Central memory CD4-positive, alpha-beta T cell (primary cell): Measurements from ENCODE around the gene DTX3L.
"Not testable (repeated sequence)": the region's sequence is repeated elsewhere in the genome, so short reads cannot be mapped to it uniquely, and the experiment has no call there.

ENCODE experiments used
- DNase-seq: peaks from one replicate; pipeline ENCODE4 v3.0.0; 2022

DTX3L gene

DNA sequence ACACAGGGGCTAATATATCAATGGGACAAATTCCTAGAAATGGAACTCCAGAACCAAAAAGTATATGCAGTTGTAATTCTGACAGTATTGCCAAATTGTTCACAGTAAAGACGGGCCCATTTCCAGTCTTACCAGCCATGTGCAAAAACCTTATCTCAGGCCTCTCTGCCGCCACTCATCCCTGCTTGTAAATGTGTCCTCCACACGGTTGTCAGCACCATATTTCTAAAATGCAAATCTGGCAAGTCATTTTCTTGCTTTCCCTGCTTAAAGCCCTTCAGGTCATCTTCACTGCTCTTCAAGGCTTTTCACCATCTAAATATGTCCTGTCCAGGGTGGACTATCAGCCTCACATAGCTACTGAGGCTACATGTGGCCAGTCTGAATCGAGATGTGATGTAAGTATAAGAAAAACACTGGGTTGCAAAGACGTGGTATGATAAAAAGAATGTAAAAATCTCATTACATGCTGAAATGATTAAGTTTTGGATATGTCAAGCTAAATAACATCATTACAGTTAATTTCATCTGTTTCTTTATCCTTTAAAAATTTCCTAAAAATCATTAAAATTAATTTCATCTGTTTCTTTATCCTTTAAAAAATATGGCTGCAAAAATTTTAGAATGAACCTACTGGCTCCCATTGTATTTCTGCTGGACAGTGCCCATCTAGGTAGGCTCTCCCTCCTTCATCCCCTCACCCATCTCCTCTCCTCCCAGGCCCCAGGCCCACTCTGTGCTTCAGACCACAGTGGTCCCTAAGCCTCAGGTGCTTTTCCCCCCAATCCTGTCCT lies 1.0 kb upstream of the DTX3L start:
- no peak for DNase-seq

GRCh38 chr3:122563717-122564025 lies 467 bp upstream of the DTX3L start:
- DNase-seq = no peak

- DNase-seq = not testable (repeated sequence)
Measured at GRCh38 chr3:122568131-122568530, 4.0 kb downstream of the DTX3L start.

GRCh38 chr3:122568755-122569154 lies 4.6 kb downstream of the DTX3L start:
- no peak for DNase-seq

DNA sequence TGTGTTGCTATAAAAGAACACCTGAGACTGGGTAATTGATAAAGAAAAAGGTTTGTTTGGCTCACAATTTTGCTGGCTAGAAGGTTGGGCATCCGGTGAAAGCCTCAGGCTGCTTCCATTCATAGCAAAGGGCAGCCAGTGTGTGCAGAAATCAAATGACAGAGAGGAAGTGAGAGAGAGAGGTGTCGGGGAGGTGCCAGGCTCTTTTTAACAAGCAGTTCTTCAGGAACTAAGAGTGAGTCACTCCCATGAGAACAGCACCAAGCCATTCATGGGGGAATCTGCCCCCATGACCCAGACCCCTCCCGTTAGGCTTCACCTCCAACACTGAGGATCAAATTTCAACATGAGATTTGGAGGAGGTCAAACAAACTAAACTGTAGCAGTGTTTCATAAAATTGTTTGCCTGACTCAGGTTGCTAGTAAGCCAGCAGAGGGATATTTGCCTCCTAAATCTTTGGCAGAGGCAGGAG lies 8.8 kb downstream of the DTX3L start:
- no peak for DNase-seq

DNA sequence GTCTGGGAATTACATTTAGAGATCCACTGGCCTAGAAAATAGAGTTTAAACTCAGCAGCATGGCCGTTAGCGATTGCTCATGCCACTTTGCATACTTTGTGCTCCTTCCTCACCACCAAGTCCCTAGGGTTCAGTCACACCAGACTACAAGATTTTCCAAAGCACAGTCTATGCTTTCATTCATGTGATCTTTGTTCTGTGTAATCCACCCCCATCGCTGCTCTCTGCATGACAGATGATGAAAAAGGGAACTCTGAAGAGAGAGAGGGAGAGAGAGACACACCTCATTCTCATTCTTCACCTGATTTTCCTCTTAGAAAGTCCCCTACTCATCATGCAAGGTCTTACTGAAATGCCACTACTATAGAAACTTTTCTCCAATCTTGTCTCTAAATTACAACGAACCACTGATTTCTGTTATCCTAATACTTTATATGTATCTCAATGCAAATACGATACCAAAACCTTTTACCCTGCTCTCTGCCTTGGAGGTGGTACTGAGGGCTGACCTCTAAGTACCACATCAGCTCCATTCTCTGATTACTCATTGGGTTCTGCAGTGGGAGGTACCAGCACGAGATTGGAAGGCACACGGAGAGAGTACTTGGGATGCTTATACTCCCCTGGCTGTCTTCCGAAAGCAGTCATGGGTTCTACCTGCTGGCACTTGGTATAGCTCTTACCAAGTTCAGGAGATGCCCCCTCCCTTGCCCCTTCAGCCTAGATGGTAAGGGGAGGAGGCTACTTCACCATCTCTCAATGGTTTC lies 12.2 kb downstream of the DTX3L start:
- no peak for DNase-seq

DNA sequence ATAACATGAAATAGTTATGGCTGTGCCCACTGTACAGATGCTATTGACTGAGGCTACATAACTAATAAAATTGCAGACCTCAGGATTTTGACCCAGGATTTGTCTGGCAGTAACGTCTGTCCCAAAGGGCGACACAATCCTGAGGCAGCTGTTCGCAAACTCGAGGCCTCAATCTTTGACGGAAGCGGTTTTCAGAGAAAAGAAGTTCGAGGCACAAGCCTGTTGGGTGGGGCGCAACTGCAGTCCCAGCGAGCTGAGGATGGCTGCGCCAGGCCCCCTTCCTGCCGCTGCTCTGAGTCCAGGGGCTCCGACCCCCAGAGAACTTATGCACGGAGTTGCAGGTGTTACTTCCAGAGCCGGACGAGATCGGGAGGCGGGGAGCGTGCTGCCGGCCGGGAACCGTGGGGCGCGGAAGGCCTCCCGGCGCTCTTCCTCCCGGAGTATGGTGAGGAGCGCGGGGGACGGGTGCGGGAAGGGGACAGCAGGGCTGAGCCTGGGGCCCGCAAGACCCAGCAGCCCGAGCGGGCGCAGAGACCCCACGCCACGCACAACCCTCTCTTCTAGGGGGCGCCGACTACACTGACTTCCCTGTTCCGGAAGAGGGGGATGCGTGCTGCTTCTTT lies 13.4 kb downstream of the DTX3L start, which contains the start of gene PARP15:
PARP15 (plus strand) TSS at position 242 of the 623 bp plus-strand sequence; CDS start at position 260, 18 bp downstream.
- peak; percentile 42 for DNase-seq

DNA sequence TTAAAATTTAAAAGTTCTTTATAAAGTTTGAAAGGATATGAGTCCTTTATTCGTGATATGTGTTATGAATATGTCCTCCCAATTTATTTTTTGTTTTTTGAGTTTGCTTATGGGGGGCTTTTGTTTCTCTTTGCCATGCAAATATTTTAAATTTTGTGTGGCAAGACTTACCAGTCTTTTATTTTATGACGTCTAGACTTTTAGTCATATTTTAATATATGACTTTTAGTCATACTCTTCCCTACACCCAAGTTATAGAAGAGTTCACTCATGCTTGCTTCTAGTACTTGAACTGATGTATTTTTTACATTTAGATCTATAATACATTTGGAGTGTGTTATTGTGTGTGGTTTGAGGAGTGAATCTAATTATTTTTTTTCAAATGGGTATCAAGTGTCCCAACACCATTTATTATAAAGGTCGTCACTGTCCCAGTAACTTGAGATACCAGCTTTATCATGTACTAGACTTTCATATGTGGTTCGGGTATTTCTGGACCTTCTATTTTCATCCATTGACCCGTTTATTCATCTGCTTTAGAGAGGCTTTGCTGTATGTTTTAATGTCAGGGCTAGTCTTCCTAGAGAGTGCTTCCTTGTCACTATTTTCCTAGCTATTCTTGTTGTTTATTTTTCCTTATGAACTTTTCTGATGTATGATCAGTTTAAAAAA lies 14.1 kb downstream of the DTX3L start:
- DNase-seq = no peak

DNA sequence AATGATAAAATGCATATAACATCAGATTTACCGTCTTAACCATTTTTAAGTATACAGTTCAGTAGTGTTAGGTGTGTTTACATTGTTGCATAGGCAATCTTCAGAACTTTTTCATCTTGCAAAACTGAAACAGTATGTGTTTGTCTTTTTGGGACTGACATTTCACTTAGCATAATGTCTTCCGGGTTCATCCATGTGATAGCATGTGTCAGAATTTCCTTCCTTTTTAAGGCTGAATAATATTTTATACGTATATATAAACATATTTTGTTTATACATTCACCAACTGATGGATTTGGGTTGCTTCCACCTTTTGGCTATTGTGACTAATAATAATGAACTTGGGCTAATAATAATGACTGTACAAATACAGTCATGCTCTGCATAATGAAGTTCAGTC lies 16.3 kb downstream of the DTX3L start:
- DNase-seq = no peak

- no peak for DNase-seq
Measured at GRCh38 chr3:122581622-122582021, 17.5 kb downstream of the DTX3L start.

DNA sequence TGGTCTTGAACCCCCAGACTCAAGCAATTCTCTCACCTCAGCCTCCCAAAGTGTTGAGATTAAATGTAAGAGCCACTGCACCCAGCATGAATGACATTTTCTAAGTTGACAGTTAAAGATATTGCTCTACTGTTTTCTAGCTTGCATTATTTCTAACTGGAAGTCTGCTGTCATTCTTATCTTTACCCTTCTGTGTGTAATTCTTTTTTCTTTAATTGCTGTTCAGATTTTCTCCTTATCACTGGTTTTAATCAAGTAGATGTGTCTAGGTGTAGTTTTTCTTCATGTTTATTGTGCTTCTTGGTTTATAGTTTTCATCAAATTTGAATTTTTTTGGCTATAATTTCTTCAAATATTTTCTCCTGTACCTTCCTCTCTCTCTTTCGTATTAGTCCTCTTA lies 18.3 kb downstream of the DTX3L start:
- DNase-seq = no peak

- no peak for DNase-seq
Measured at GRCh38 chr3:122586098-122586497, 22.0 kb downstream of the DTX3L start.

DNA sequence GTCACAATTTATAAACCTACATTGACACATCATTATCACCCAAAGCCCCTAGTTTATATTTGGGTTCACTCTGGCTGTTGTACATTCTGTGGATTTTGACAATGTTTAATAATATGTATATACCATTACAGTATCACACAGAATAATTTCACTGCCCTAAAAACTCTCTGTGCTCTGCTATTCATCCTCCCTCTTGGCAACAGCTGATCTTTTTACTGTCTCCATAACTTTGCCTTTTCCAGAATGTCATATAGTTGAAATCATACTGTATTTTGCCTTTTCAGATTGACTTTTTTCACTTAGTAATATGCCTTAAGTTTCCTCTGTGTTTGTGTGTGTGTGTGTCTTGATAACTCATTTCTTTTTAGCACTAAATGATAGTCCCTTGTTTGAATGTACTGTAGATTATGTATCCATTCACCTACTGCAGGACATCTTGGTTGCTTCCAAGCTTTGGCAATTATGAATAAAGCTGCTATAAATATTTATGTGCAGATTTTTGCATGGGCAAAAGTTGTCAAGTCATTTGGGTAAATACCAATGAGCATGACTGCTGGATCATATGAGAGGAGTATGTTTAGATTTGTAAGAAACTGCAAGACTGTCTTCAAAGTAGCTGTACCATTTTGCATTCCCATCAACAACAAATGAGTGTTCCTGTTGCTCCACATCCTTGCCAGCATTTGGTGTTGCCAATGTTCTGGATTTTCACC lies 22.8 kb downstream of the DTX3L start:
- DNase-seq = no peak

DNA sequence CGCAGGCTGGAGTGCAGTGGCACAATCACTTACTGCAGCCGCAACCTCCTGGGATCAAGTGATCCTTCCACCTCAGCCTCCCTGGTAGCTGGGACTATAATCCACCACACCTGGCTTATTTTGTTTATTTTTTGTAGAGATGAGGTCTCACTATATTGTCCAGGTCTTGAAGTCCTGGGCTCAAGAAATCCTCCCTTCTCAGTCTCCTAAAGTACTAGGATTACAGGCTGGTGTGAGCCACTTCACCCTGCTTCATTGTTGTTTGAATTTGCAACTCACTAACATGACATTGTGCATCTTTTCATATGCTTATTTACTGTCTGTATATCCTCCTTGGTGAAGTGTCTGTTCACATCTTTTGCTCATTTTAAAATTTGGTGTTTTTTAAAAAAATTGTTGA lies 23.4 kb downstream of the DTX3L start:
- DNase-seq = no peak

DNA sequence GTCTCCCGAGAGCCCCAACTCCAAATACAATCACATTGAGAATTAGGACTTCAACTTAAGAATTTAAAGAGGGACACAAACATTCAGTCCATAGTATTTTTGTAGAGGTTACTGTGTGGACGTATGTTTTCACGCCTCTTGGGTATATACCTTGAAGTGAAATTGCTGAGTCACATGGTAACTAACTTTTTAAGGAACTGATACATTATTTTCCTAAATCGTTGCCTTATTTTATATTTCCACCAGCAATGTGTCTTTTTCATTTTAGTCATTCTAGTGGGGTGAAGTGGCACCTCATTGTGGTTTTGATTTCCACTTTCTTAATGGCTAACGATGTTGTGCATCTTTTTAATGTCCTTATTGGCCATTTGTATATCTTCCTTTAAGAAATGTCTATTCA lies 25.2 kb downstream of the DTX3L start:
- no peak for DNase-seq

DNA sequence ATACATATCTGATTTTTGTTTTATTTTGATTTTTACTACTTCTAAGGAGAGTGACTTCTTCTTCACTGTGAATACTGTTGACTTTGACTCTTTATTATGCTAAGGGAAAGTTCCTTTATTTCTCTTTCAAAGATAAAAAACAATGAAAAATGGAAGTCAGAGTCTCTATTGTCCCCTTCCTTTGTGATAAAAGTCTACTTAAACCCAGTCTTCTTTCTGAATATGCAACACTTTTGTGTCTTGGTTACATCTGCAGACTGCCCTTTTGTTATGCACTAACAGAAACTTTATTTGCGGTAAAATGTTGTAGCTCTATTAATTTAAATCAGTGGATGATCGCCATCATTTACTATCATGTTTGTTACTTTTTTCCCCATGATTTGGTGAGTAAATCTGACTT lies 26.5 kb downstream of the DTX3L start:
- DNase-seq = no peak

- no peak for DNase-seq
Measured at GRCh38 chr3:122594025-122594424, 29.9 kb downstream of the DTX3L start.

- no peak for DNase-seq
Measured at GRCh38 chr3:122598151-122598550, 34.0 kb downstream of the DTX3L start.

GRCh38 chr3:122598556-122598955 lies 34.4 kb downstream of the DTX3L start:
- DNase-seq = no peak

GRCh38 chr3:122602011-122602710 lies 38.0 kb downstream of the DTX3L start:
- DNase-seq = no peak

GRCh38 chr3:122603056-122603455 lies 38.9 kb downstream of the DTX3L start:
- DNase-seq = no peak

- no peak for DNase-seq
Measured at GRCh38 chr3:122606330-122606729, 42.2 kb downstream of the DTX3L start.
